ENCODE data around the gene RBM7.

DNA sequence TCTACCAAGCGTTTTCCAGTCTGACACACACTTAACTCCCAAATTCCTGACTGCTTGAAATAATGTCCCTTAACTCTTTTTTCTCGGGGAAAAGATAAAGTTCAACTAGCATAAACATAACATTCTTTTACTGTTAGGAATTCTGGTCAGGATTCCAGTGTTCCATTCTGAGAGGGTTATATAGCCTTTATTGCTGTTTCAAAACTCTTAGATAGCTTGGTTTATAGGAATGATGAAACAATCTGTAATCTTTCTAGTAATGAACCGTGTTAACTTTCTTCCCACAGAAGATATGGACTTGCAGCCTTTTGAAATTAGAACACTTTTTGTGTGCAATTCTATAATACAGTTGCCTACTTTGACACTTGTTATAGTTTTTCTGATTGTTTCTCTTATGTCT is 47.4 kb downstream of the RBM7 start:
- TF ChIP-seq, protein P1, sequence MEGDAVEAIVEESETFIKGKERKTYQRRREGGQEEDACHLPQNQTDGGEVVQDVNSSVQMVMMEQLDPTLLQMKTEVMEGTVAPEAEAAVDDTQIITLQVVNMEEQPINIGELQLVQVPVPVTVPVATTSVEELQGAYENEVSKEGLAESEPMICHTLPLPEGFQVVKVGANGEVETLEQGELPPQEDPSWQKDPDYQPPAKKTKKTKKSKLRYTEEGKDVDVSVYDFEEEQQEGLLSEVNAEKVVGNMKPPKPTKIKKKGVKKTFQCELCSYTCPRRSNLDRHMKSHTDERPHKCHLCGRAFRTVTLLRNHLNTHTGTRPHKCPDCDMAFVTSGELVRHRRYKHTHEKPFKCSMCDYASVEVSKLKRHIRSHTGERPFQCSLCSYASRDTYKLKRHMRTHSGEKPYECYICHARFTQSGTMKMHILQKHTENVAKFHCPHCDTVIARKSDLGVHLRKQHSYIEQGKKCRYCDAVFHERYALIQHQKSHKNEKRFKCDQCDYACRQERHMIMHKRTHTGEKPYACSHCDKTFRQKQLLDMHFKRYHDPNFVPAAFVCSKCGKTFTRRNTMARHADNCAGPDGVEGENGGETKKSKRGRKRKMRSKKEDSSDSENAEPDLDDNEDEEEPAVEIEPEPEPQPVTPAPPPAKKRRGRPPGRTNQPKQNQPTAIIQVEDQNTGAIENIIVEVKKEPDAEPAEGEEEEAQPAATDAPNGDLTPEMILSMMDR (conservative IDR thresholded peaks at IDR 0.05 in 1 of 2, IDR thresholded peaks at IDR 0.05 in 1 of 2; ENCODE audit: extremely low read depth in 1 of 2, insufficient read depth in 1 of 2, low read depth in 1 of 2, low read length in 2 of 2): no peak
- TF ChIP-seq EZH2 (IDR thresholded peaks at IDR 0.05; ENCODE audit: borderline replicate concordance, low read length): no peak
